Mesodermal cell (in vitro differentiated cells): Measurements from ENCODE around the gene TCHH.

Source experiments
- H3K27ac ChIP-seq: 2 replicates; pipeline ENCODE4 v1.7.0; 2013; ENCODE audit warnings: mild to moderate bottlenecking, low read depth, low read length, moderate library complexity; ENCODE audit not compliant: severe bottlenecking
- H3K36me3 ChIP-seq: 2 replicates; pipeline ENCODE4 v1.7.1; 2013; ENCODE audit warnings: mild to moderate bottlenecking, low read length, moderate library complexity; ENCODE audit not compliant: control insufficient read depth, insufficient read depth
- H3K4me1 ChIP-seq: one replicate; pipeline ENCODE4 v1.7.1; 2013; ENCODE audit warnings: mild to moderate bottlenecking, low read length; ENCODE audit not compliant: insufficient read depth, control insufficient read depth, poor library complexity, severe bottlenecking
- H3K4me3 ChIP-seq: 2 replicates; pipeline ENCODE4 v1.7.0; 2013; ENCODE audit warnings: low read length, control low read depth, mild to moderate bottlenecking; ENCODE audit not compliant: insufficient read depth, poor library complexity, severe bottlenecking; ENCODE audit errors: extremely low read depth
- H3K9me3 ChIP-seq: 2 replicates; pipeline ENCODE4 v1.7.1; 2013; ENCODE audit warnings: mild to moderate bottlenecking, low read length, moderate library complexity; ENCODE audit not compliant: control insufficient read depth
- WGBS, 2 experiments: methylation state at CpG; one replicate each; pipeline ENCODE4 v1.1.5; 2013; ENCODE audit warnings: missing lambda C conversion rate in 2 of 2; ENCODE audit not compliant: insufficient coverage in 2 of 2; 5-methylcytosine and 5-hydroxymethylcytosine counted together

TCHH gene

GRCh38 chr1:152111515-152111968, 3.7 kb downstream of the TCHH start:
- peak overlapping the region; percentile 34 for H3K4me3 ChIP-seq
- no peaks in the 10 kb centered on the region for H3K36me3 ChIP-seq
- H3K9me3 ChIP-seq = peaks cover 26% of the 10 kb centered on the region
- 8 to 11% methylated on average over 41 of the region's 44 CpGs for WGBS, 2 experiments
- no peak overlapping the region for H3K27ac ChIP-seq
- no peaks in the 10 kb centered on the region for H3K4me1 ChIP-seq

GRCh38 chr1:152110860-152111514, 4.3 kb downstream of the TCHH start:
- H3K9me3 ChIP-seq = peaks cover 26% of the 10 kb centered on the region
- no peaks in the 10 kb centered on the region for H3K4me1 ChIP-seq
- peak overlapping the region; percentile 34 for H3K4me3 ChIP-seq
- no peaks in the 10 kb centered on the region for H3K36me3 ChIP-seq
- WGBS, 2 experiments = 12 to 15% methylated on average over 60 of the region's 60 CpGs
- H3K27ac ChIP-seq = no peak overlapping the region

GRCh38 chr1:152110365-152110859, 4.8 kb downstream of the TCHH start:
- H3K4me1 ChIP-seq = no peaks in the 10 kb centered on the region
- peak overlapping the region; percentile 34 for H3K4me3 ChIP-seq
- no peaks in the 10 kb centered on the region for H3K36me3 ChIP-seq
- H3K9me3 ChIP-seq = peaks cover 26% of the 10 kb centered on the region
- 19 to 21% methylated on average over 24 to 31 of the region's 31 CpGs for WGBS, 2 experiments
- no peak overlapping the region for H3K27ac ChIP-seq

GRCh38 chr1:152109998-152110294, 5.3 kb downstream of the TCHH start:
- Histone ChIP-seq H3K4me3 (peak overlapping the region; percentile 34), H3K36me3 (no peaks in the 10 kb centered on the region), H3K4me1 (no peaks in the 10 kb centered on the region), H3K9me3 (peaks cover 26% of the 10 kb centered on the region), H3K27ac (no peak overlapping the region)
- WGBS, 2 experiments = 35 to 51% methylated on average over 15 of the region's 15 CpGs

- no peaks in the 10 kb centered on the region for H3K36me3 ChIP-seq
- no peaks in the 10 kb centered on the region for H3K4me1 ChIP-seq
- no peak overlapping the region for H3K4me3 ChIP-seq
- H3K9me3 ChIP-seq = peaks cover 26% of the 10 kb centered on the region
- no peak overlapping the region for H3K27ac ChIP-seq
- WGBS, 2 experiments = 41 to 46% methylated on average over 31 of the region's 31 CpGs
These were observed 5.8 kb downstream of the TCHH start for GRCh38 chr1:152109231-152109997.

- H3K4me1 ChIP-seq = no peaks in the 10 kb centered on the region
- no peaks in the 10 kb centered on the region for H3K36me3 ChIP-seq
- no peak overlapping the region for H3K4me3 ChIP-seq
- H3K27ac ChIP-seq = no peak overlapping the region
- WGBS, 2 experiments = 51 to 52% methylated on average over 28 of the region's 28 CpGs
- H3K9me3 ChIP-seq = peaks cover 26% of the 10 kb centered on the region
These were observed 6.4 kb downstream of the TCHH start for GRCh38 chr1:152108882-152109222.

GRCh38 chr1:152107984-152108881, 7.0 kb downstream of the TCHH start:
- H3K4me1 ChIP-seq = no peaks in the 10 kb centered on the region
- peaks cover 26% of the 10 kb centered on the region for H3K9me3 ChIP-seq
- WGBS, 2 experiments = 30 to 37% methylated on average over 67 of the region's 67 CpGs
- peak overlapping the region; percentile 19 for H3K4me3 ChIP-seq
- no peak overlapping the region for H3K27ac ChIP-seq
- no peaks in the 10 kb centered on the region for H3K36me3 ChIP-seq

- peak overlapping the region; percentile 19 for H3K4me3 ChIP-seq
- whole genome bisulfite sequencing, 2 experiments = 32 to 34% methylated on average over 40 to 41 of the region's 41 CpGs
- no peak overlapping the region for H3K27ac ChIP-seq
- H3K4me1 ChIP-seq = no peaks in the 10 kb centered on the region
- peaks cover 26% of the 10 kb centered on the region for H3K9me3 ChIP-seq
- H3K36me3 ChIP-seq = no peaks in the 10 kb centered on the region
These were observed 7.9 kb downstream of the TCHH start for GRCh38 chr1:152107031-152107983.

- H3K4me3 ChIP-seq = no peak overlapping the region
- H3K27ac ChIP-seq = no peak overlapping the region
- no CpG with 5 or more reads among the region's 2 CpGs for WGBS, 2 experiments
- no peaks in the 10 kb centered on the region for H3K4me1 ChIP-seq
- no peaks in the 10 kb centered on the region for H3K36me3 ChIP-seq
- peaks cover 21% of the 10 kb centered on the region for H3K9me3 ChIP-seq
These were observed 10.4 kb downstream of the TCHH start for GRCh38 chr1:152104854-152105253.

- Histone ChIP-seq H3K9me3 (no peaks in the 10 kb centered on the region), H3K36me3 (no peaks in the 10 kb centered on the region)
- 47 to 100% methylated on average over 1 to 2 of the region's 3 CpGs for WGBS, 2 experiments
These were observed 18.3 kb downstream of the TCHH start for GRCh38 chr1:152096931-152097330.

More at GRCh38 chr1:152096931-152097330, 18.3 kb downstream of the TCHH start:
- Histone ChIP-seq H3K27ac (no peak overlapping the region), H3K4me3 (no peak overlapping the region), H3K4me1 (no peaks in the 10 kb centered on the region)
